ENCODE data around the gene ATG7.

ATG7 gene

DNA sequence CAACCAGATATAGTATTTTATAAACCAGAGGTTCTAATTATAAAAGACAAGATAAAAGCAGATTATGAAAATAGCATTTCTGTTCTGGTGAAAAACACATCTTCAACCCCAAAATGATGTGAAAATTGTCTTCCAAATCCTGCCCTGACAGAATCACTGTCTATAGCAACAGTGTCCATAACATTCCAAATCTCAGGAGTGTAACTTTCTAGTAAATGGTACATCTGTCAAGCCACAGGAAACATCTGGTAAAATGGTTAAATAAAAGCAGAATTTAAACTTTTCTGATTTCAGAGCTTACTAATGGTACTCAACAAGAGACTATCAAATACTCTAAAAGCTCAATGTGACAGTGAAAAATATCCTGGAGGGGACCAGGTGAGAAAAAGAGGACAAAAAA is 311.0 kb downstream of the ATG7 start:
- Histone ChIP-seq H3K79me2 (ENCODE audit: low read length) (peaks cover 63% of the 10 kb centered on the region), H3K9me3 (replicated peaks; ENCODE audit: insufficient read depth, low read length) (no peaks in the 10 kb centered on the region), H3K27me3 (replicated peaks; ENCODE audit: insufficient read depth, low read length) (no peaks in the 10 kb centered on the region), H3K4me2 (ENCODE audit: low read depth, low read length) (no peak overlapping the region), H3K4me3 (ENCODE audit: low read length) (no peak overlapping the region), H3K9me2 (replicated peaks; ENCODE audit: insufficient read depth, low read length) (no peaks in the 10 kb centered on the region), H3K27ac (ENCODE audit: low read length) (no peak overlapping the region), H3K4me1 (ENCODE audit: low read length) (no peaks in the 10 kb centered on the region), H3K36me3 (replicated peaks; ENCODE audit: insufficient read depth, low read length) (no peaks in the 10 kb centered on the region), H3K9ac (ENCODE audit: low read length) (no peak overlapping the region), H2AFZ (ENCODE audit: low read length) (no peak overlapping the region), H3F3A (ENCODE audit: insufficient read depth, low read length) (no peaks in the 10 kb centered on the region), H4K20me1 (ENCODE audit: insufficient read depth, low read length) (no peaks in the 10 kb centered on the region)
- TF ChIP-seq, protein P1, sequence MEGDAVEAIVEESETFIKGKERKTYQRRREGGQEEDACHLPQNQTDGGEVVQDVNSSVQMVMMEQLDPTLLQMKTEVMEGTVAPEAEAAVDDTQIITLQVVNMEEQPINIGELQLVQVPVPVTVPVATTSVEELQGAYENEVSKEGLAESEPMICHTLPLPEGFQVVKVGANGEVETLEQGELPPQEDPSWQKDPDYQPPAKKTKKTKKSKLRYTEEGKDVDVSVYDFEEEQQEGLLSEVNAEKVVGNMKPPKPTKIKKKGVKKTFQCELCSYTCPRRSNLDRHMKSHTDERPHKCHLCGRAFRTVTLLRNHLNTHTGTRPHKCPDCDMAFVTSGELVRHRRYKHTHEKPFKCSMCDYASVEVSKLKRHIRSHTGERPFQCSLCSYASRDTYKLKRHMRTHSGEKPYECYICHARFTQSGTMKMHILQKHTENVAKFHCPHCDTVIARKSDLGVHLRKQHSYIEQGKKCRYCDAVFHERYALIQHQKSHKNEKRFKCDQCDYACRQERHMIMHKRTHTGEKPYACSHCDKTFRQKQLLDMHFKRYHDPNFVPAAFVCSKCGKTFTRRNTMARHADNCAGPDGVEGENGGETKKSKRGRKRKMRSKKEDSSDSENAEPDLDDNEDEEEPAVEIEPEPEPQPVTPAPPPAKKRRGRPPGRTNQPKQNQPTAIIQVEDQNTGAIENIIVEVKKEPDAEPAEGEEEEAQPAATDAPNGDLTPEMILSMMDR (IDR thresholded peaks at IDR 0.05; ENCODE audit: low read length): no peak
- TF ChIP-seq EZH2 (optimal IDR thresholded peaks at IDR 0.05; ENCODE audit: low read depth, low read length) (no peak), EZH2phosphoT487 (IDR thresholded peaks at IDR 0.05; ENCODE audit: low read length) (no peak)
- no peak for DNase-seq

DNA sequence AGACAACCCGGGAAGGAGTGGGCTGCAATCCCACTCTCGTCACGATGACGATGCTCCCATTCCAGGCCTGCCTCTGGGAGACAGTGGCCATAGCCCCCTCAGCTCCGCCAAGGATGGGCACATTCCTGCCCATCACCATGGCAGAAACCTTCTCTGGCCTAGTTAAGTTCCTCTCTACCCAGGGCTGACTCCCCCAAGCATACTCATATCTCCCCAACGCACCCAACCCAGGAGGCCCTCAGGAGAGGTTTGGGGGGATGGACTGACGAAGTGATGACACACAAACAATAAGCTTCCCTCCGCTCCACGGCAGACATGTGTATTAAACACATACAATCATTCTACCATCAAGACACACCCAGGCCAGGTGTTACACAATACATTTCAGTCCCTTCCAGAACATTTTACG is 311.4 kb downstream of the ATG7 start:
- no peak overlapping the region for H3K4me3 ChIP-seq (ENCODE audit: low read length)
- no peaks in the 10 kb centered on the region for H4K20me1 ChIP-seq (ENCODE audit: insufficient read depth, low read length)
- peaks cover 66% of the 10 kb centered on the region for H3K79me2 ChIP-seq (ENCODE audit: low read length)
- H3K27ac ChIP-seq (ENCODE audit: low read length): no peak overlapping the region
- TF ChIP-seq EZH2 (optimal IDR thresholded peaks at IDR 0.05; ENCODE audit: low read depth, low read length) (no peak), EZH2phosphoT487 (IDR thresholded peaks at IDR 0.05; ENCODE audit: low read length) (no peak)
- TF ChIP-seq, protein P1 (IDR thresholded peaks at IDR 0.05; ENCODE audit: low read length): no peak
- H2AFZ ChIP-seq (ENCODE audit: low read length): no peak overlapping the region
- no peaks in the 10 kb centered on the region for H3F3A ChIP-seq (ENCODE audit: insufficient read depth, low read length)
- no peak overlapping the region for H3K4me2 ChIP-seq (ENCODE audit: low read depth, low read length)
- H3K9ac ChIP-seq (ENCODE audit: low read length): no peak overlapping the region
- H3K9me2 ChIP-seq (replicated peaks; ENCODE audit: insufficient read depth, low read length): no peaks in the 10 kb centered on the region
- no peaks in the 10 kb centered on the region for H3K4me1 ChIP-seq (ENCODE audit: low read length)
- no peaks in the 10 kb centered on the region for H3K36me3 ChIP-seq (replicated peaks; ENCODE audit: insufficient read depth, low read length)
- DNase-seq: no peak
- H3K27me3 ChIP-seq (replicated peaks; ENCODE audit: insufficient read depth, low read length): no peaks in the 10 kb centered on the region
- no peaks in the 10 kb centered on the region for H3K9me3 ChIP-seq (replicated peaks; ENCODE audit: insufficient read depth, low read length)

DNA sequence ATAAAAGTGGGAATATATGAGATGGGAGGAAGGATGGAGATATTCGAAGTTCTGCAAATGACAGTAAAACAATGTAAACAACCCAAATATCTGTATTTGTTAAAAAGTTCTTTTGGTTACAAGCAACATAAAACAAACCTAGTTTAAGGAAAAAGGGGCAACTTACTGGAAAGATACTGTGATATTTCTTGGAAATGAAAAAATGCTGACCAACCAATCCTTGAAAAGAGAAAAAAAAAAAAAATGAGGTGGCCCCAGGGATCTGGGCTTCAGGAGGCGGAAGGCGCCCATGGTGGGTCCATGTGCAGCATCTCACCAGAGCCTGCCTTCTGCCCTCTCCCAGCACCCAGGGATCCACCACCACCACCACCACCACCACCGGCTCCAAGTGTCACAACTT is 312.4 kb downstream of the ATG7 start:
- Histone ChIP-seq H3K79me2 (ENCODE audit: low read length) (peaks cover 70% of the 10 kb centered on the region), H3K9ac (ENCODE audit: low read length) (no peak overlapping the region), H3K27ac (ENCODE audit: low read length) (no peak overlapping the region), H2AFZ (ENCODE audit: low read length) (no peak overlapping the region), H3K9me3 (replicated peaks; ENCODE audit: insufficient read depth, low read length) (no peaks in the 10 kb centered on the region), H4K20me1 (ENCODE audit: insufficient read depth, low read length) (no peaks in the 10 kb centered on the region), H3F3A (ENCODE audit: insufficient read depth, low read length) (no peaks in the 10 kb centered on the region), H3K36me3 (replicated peaks; ENCODE audit: insufficient read depth, low read length) (no peaks in the 10 kb centered on the region), H3K27me3 (replicated peaks; ENCODE audit: insufficient read depth, low read length) (no peaks in the 10 kb centered on the region), H3K4me2 (ENCODE audit: low read depth, low read length) (no peak overlapping the region), H3K4me3 (ENCODE audit: low read length) (no peak overlapping the region), H3K9me2 (replicated peaks; ENCODE audit: insufficient read depth, low read length) (no peaks in the 10 kb centered on the region), H3K4me1 (ENCODE audit: low read length) (no peaks in the 10 kb centered on the region)
- DNase-seq: no peak
- TF ChIP-seq, protein P1 (IDR thresholded peaks at IDR 0.05; ENCODE audit: low read length): no peak
- no peak for TF ChIP-seq EZH2 (optimal IDR thresholded peaks at IDR 0.05; ENCODE audit: low read depth, low read length)
- TF ChIP-seq EZH2phosphoT487 (IDR thresholded peaks at IDR 0.05; ENCODE audit: low read length): no peak

Measured in MM.1S (cell line).